ENCODE measurements around the gene SLC25A48. TPM values are rescaled to one million over a fixed set of nuclear protein-coding genes. Genes with fewer than 3 reads are reported as not detected.

The SLC25A48 gene
- total RNA-seq, 1 donor from 2014 or later: not detected

- DNase-seq (ENCODE audit: extremely low spot score, unreplicated experiment): peak; percentile 8
Observed at GRCh38 chr5:135890296-135890695, 55.8 kb downstream of the SLC25A48 start.

DNA sequence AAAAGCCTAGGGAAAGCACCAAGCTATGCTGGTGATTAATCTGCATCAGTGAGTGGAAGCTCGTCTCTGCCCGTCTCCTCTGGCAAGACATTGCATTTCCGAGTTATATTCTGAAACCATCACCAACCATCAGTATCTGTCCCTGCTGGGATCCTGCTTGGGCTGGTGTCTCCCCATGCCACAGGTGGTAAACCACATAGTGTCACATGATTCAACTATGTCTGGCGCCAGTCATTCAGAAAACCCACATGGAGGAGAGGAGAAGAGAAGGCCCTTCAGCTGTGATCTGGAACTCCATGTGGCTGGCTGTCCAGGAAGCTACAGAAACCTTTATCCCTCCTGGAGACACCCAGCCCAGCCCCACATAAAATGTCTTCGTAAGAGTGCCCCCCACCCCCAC lies 56.4 kb downstream of the SLC25A48 start:
- no peak overlapping the region for H3K4me3 Mint-ChIP-seq (ENCODE audit: unreplicated experiment)

More at GRCh38 chr5:135890296-135890695, 55.8 kb downstream of the SLC25A48 start:
- H3K36me3 Mint-ChIP-seq (ENCODE audit: unreplicated experiment): no peaks in the 10 kb centered on the region
- no peak overlapping the region for H3K27ac Mint-ChIP-seq (ENCODE audit: unreplicated experiment)
- no peak overlapping the region for H3K4me3 Mint-ChIP-seq (ENCODE audit: unreplicated experiment)
- H3K4me1 Mint-ChIP-seq (ENCODE audit: unreplicated experiment): peaks cover 13% of the 10 kb centered on the region
- peaks cover 22% of the 10 kb centered on the region for H3K27me3 Mint-ChIP-seq (ENCODE audit: unreplicated experiment)
- no peak for TF ChIP-seq CTCF (IDR thresholded peaks at IDR 0.05)
- no peaks in the 10 kb centered on the region for H3K9me3 Mint-ChIP-seq (ENCODE audit: unreplicated experiment)

DNA sequence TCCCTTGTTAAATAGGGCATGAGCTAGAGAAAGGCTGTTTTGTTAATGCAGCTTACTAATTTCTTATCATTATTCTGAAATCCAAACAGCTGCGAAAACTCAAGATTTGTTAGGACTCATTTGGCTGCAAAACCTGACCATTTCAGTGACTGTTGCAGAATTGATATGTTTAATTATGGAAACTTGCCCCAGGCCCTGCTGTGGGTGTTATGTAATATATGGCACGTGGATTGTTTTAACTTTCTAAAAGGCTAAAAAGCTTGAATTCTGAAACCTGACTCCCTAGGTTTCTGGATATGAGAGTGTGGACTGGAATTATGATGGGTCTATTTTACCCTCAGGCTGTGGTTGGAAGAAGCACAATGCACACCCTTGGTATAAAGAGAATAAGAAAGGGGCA lies 56.8 kb downstream of the SLC25A48 start:
- TF ChIP-seq CTCF (IDR thresholded peaks at IDR 0.05): no peak
- peaks cover 13% of the 10 kb centered on the region for H3K4me1 Mint-ChIP-seq (ENCODE audit: unreplicated experiment)
- peaks cover 29% of the 10 kb centered on the region for H3K27me3 Mint-ChIP-seq (ENCODE audit: unreplicated experiment)
- H3K9me3 Mint-ChIP-seq (ENCODE audit: unreplicated experiment): no peaks in the 10 kb centered on the region
- H3K36me3 Mint-ChIP-seq (ENCODE audit: unreplicated experiment): no peaks in the 10 kb centered on the region
- no peak overlapping the region for H3K27ac Mint-ChIP-seq (ENCODE audit: unreplicated experiment)
- no peak overlapping the region for H3K4me3 Mint-ChIP-seq (ENCODE audit: unreplicated experiment)
- DNase-seq (ENCODE audit: extremely low spot score, unreplicated experiment): peak; percentile 11

More for the DNA sequence above, 56.4 kb downstream of the SLC25A48 start:
- no peaks in the 10 kb centered on the region for H3K36me3 Mint-ChIP-seq (ENCODE audit: unreplicated experiment)
- H3K27ac Mint-ChIP-seq (ENCODE audit: unreplicated experiment): no peak overlapping the region
- H3K9me3 Mint-ChIP-seq (ENCODE audit: unreplicated experiment): no peaks in the 10 kb centered on the region
- peak; percentile 54 for DNase-seq (ENCODE audit: extremely low spot score, unreplicated experiment)
- peaks cover 25% of the 10 kb centered on the region for H3K27me3 Mint-ChIP-seq (ENCODE audit: unreplicated experiment)
- H3K4me1 Mint-ChIP-seq (ENCODE audit: unreplicated experiment): peaks cover 13% of the 10 kb centered on the region
- no peak for TF ChIP-seq CTCF (IDR thresholded peaks at IDR 0.05)

DNA sequence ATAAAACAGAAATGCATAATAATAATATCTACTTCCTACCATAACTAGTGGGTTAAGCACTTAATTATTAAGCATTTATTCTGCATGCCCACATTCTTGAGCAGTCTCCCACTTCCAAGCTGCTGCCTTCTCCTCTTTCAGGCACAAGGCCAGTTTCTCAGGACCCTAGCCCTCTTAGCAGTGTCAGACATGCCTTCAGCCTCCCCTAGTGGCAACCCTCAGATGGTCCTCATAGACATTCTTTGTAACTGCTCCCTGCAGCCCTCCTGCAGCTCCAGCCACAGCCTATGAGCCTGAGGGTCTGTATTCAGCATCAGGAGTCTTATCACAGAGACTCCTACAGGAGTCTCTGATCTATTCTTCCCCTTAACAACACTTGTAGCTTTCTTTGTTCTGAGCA lies 57.3 kb downstream of the SLC25A48 start:
- peak; percentile 21 for TF ChIP-seq CTCF (IDR thresholded peaks at IDR 0.05)
- Mint-ChIP-seq H3K36me3 (ENCODE audit: unreplicated experiment) (no peaks in the 10 kb centered on the region), H3K4me1 (ENCODE audit: unreplicated experiment) (peaks cover 13% of the 10 kb centered on the region), H3K4me3 (ENCODE audit: unreplicated experiment) (no peak overlapping the region), H3K27me3 (ENCODE audit: unreplicated experiment) (peaks cover 26% of the 10 kb centered on the region), H3K9me3 (ENCODE audit: unreplicated experiment) (no peaks in the 10 kb centered on the region), H3K27ac (ENCODE audit: unreplicated experiment) (no peak overlapping the region)
- DNase-seq (ENCODE audit: extremely low spot score, unreplicated experiment): peak; percentile 23

GRCh38 chr5:135894276-135894675 lies 59.8 kb downstream of the SLC25A48 start:
- H3K36me3 Mint-ChIP-seq (ENCODE audit: unreplicated experiment): no peaks in the 10 kb centered on the region
- peaks cover 43% of the 10 kb centered on the region for H3K27me3 Mint-ChIP-seq (ENCODE audit: unreplicated experiment)
- H3K4me1 Mint-ChIP-seq (ENCODE audit: unreplicated experiment): peaks cover 8% of the 10 kb centered on the region
- no peak overlapping the region for H3K27ac Mint-ChIP-seq (ENCODE audit: unreplicated experiment)
- no peak overlapping the region for H3K4me3 Mint-ChIP-seq (ENCODE audit: unreplicated experiment)
- no peaks in the 10 kb centered on the region for H3K9me3 Mint-ChIP-seq (ENCODE audit: unreplicated experiment)
- no peak for TF ChIP-seq CTCF (IDR thresholded peaks at IDR 0.05)
- peak; percentile 30 for DNase-seq (ENCODE audit: extremely low spot score, unreplicated experiment)

Measured in osteocyte (in vitro differentiated cells).